IMR-90 (cell line): ENCODE measurements around the gene CIART. TPM values are rescaled to one million over a fixed set of nuclear protein-coding genes. Genes with fewer than 3 reads are reported as not detected.

Experiments
- ATAC-seq: fragments of 200-7000 bp; cut with Tn5 transposase; 2 replicates; pipeline ENCODE4 v1.9.1; 2020; ENCODE audit warnings: low read depth, mild to moderate bottlenecking, moderate library complexity
- BruUV-seq: library from RNA; stranded (reverse); fragments of 400-500 nt; replicated peaks from 2 replicates; lab custom pipeline; 2021; lab: Mats Ljungman, UMichigan
- CTCF ChIA-PET: fragments of 300-600 bp; formaldehyde crosslinking; extraction: SDS; loops from one replicate; lab custom pipeline; 2021; ENCODE audit warnings: antibody characterized with exemption; lab: Yijun Ruan, JAX
- POLR2A ChIA-PET: fragments of 300-600 bp; sonication (Branson Sonifier 250); formaldehyde crosslinking; loops from one replicate; lab custom pipeline; 2022; ENCODE audit warnings: antibody characterized with exemption; ENCODE audit not compliant: unreplicated experiment; lab: Charles Lee
- DNase-seq: peaks from one replicate; pipeline ENCODE4 v3.0.0; 2013
- H2AFZ ChIP-seq: replicated peaks from 2 replicates; pipeline ENCODE3; 2013; ENCODE audit warnings: low read length, mild to moderate bottlenecking; ENCODE audit not compliant: poor library complexity
- H2AK5ac ChIP-seq: 2 replicates; pipeline ENCODE4 v1.6.1; 2013; ENCODE audit warnings: low read depth, low read length, inconsistent platforms
- H2AK9ac ChIP-seq: replicated peaks from 2 replicates; pipeline ENCODE3; 2013; ENCODE audit warnings: mild to moderate bottlenecking, low read depth, low read length, moderate library complexity; ENCODE audit not compliant: poor library complexity
- H2BK120ac ChIP-seq: 2 replicates; pipeline ENCODE4 v1.6.1; 2013; ENCODE audit warnings: low read depth, low read length, inconsistent platforms
- H2BK15ac ChIP-seq: 3 replicates; pipeline ENCODE4 v1.6.1; 2013; ENCODE audit warnings: low read depth, low read length, inconsistent platforms
- H2BK20ac ChIP-seq: 2 replicates; pipeline ENCODE4 v1.6.1; 2013; ENCODE audit warnings: low read depth, mild to moderate bottlenecking, inconsistent platforms, low read length, moderate library complexity
- H2BK5ac ChIP-seq: 2 replicates; pipeline ENCODE4 v1.6.1; 2013; ENCODE audit warnings: mild to moderate bottlenecking, low read depth, low read length, inconsistent platforms; ENCODE audit not compliant: poor library complexity, severe bottlenecking
- H3K14ac ChIP-seq: replicated peaks from 2 replicates; pipeline ENCODE4 v1.6.1; 2013; ENCODE audit warnings: low read depth, low read length, inconsistent platforms
- H3K18ac ChIP-seq: 2 replicates; pipeline ENCODE4 v1.6.1; 2013; ENCODE audit warnings: low read depth, low read length, control low read depth
- H3K23ac ChIP-seq: 2 replicates; pipeline ENCODE4 v1.6.1; 2013; ENCODE audit warnings: low read depth, low read length, inconsistent platforms
- H3K27ac ChIP-seq: 2 replicates; pipeline ENCODE4 v1.5.1; 2013; ENCODE audit warnings: mild to moderate bottlenecking, control low read depth, low read length; ENCODE audit not compliant: insufficient read depth
- H3K27me3 ChIP-seq: 2 replicates; pipeline ENCODE4 v1.6.1; 2013; ENCODE audit warnings: low read length; ENCODE audit not compliant: control insufficient read depth, insufficient read depth
- H3K36me3 ChIP-seq: 2 replicates; pipeline ENCODE4 v1.6.1; 2013; ENCODE audit warnings: low read length, mixed read lengths; ENCODE audit not compliant: control insufficient read depth, insufficient read depth
- H3K4ac ChIP-seq: 2 replicates; pipeline ENCODE4 v1.6.1; 2013; ENCODE audit warnings: low read depth, low read length, inconsistent platforms
- H3K4me1 ChIP-seq: 2 replicates; pipeline ENCODE4 v1.6.1; 2013; ENCODE audit warnings: low read length, mixed read lengths; ENCODE audit not compliant: control insufficient read depth, insufficient read depth
- H3K4me2 ChIP-seq: 2 replicates; pipeline ENCODE4 v1.6.1; 2013; ENCODE audit warnings: low read depth, mild to moderate bottlenecking, control low read depth, low read length, moderate library complexity
- H3K4me3 ChIP-seq: 2 replicates; pipeline ENCODE4 v1.5.1; 2013; ENCODE audit warnings: low read depth, mild to moderate bottlenecking, control low read depth, low read length, moderate library complexity; ENCODE audit not compliant: insufficient read depth
- H3K56ac ChIP-seq: 2 replicates; pipeline ENCODE4 v1.6.1; 2013; ENCODE audit warnings: low read length, inconsistent platforms; ENCODE audit not compliant: insufficient read depth; ENCODE audit errors: extremely low read depth
- H3K79me1 ChIP-seq, 2 experiments: 2 replicates each; pipeline ENCODE4 v1.6.1; 2013; ENCODE audit warnings: low read length in 2 of 2, inconsistent platforms in 1 of 2, low read depth in 1 of 2
- H3K9ac ChIP-seq: 2 replicates; pipeline ENCODE4 v1.6.1; 2013; ENCODE audit warnings: low read depth, low read length, control low read depth
- H3K9me1 ChIP-seq: 2 replicates; pipeline ENCODE4 v1.6.1; 2013; ENCODE audit warnings: low read length, inconsistent platforms; ENCODE audit not compliant: insufficient read depth
- H3K9me3 ChIP-seq: 2 replicates; pipeline ENCODE4 v1.6.1; 2013; ENCODE audit warnings: low read length; ENCODE audit not compliant: control insufficient read depth, insufficient read depth
- H4K20me1 ChIP-seq: 2 replicates; pipeline ENCODE4 v1.6.1; 2013; ENCODE audit warnings: low read length, inconsistent platforms; ENCODE audit not compliant: insufficient read depth
- H4K5ac ChIP-seq: 2 replicates; pipeline ENCODE4 v1.6.1; 2013; ENCODE audit warnings: mild to moderate bottlenecking, low read depth, low read length, control low read depth
- H4K8ac ChIP-seq, 2 experiments: 2 replicates each; pipeline ENCODE4 v1.6.1; 2013; ENCODE audit warnings: low read depth in 2 of 2, low read length in 2 of 2, control low read depth in 1 of 2, inconsistent platforms in 1 of 2
- H4K91ac ChIP-seq: 2 replicates; pipeline ENCODE4 v1.6.1; 2013; ENCODE audit warnings: low read depth, low read length, inconsistent platforms; ENCODE audit not compliant: insufficient read depth
- POLR2A ChIP-seq: IDR thresholded peaks from 2 replicates; pipeline ENCODE4 v1.6.1; 2012; ENCODE audit warnings: mild to moderate bottlenecking, low read depth, low read length
- SMC3 ChIP-seq: fragments of 150-350 bp; IDR thresholded peaks from 2 replicates; pipeline ENCODE4 v1.6.1; 2016; ENCODE audit warnings: low read depth, mild to moderate bottlenecking, antibody characterized with exemption, low read length, moderate library complexity
- WGBS, 2 experiments: methylation state at CpG; one replicate each; pipeline versions ENCODE4 v1.1.5 to v1.1.7; 2013; ENCODE audit warnings: missing lambda C conversion rate in 2 of 2; ENCODE audit not compliant: insufficient read length in 1 of 2; ENCODE audit errors: extremely low coverage in 2 of 2; 5-methylcytosine and 5-hydroxymethylcytosine counted together
- dilution Hi-C: fragments of 300-500 bp; cut with HindIII; formaldehyde crosslinking; loops from one replicate; pipeline ENCODE4 v1.14.3; 2018; ENCODE audit warnings: low sequenced_read_pairs; ENCODE audit not compliant: unreplicated experiment
- in situ Hi-C: fragments of 300-500 bp; cut with MboI; formaldehyde crosslinking; loops from 3 replicates; pipeline ENCODE4 v1.14.3; 2019; ENCODE audit warnings: low sequenced_read_pairs, inconsistent platforms, mixed read lengths
- intact Hi-C: fragments of 100-400 bp; cut with micrococcal nuclease; formaldehyde crosslinking; loops from 2 replicates; pipeline ENCODE4 v1.10.0; 2022
- polyA plus RNA-seq, 3 experiments: library from polyadenylated mRNA; depleted of rRNA; stranded (reverse); fragments of >200 nt; gene quantifications; 2 replicates each; pipeline ENCODE4 v1.2.3, GENCODE V29; 2012; ENCODE audit warnings: low replicate concordance in 1 of 3
- total RNA-seq: library from RNA; depleted of rRNA; stranded (reverse); fragments of >200 nt; gene quantifications from 2 replicates; pipeline ENCODE4 v1.2.3, GENCODE V29; 2012

The CIART gene
- total and polyA plus RNA-seq, 2 of the 4 experiments (the other 2 are of a cell fraction): 16.5 to 18.1 TPM

- no peak overlapping the region for H4K5ac ChIP-seq
- ATAC-seq (no peak), DNase-seq (no peak)
- no TSS peak for BruUV-seq
- in situ Hi-C loops (loop anchor here (10.0 kb wide), 1 partner anchor 291 kb away; no protein-coding TSS in a partner anchor), intact Hi-C loops (no loop called here), dilution Hi-C loops (no loop called here)
- H3K18ac ChIP-seq: no peak overlapping the region
- H4K20me1 ChIP-seq: no peaks in the 10 kb centered on the region
- no peaks in the 10 kb centered on the region for H3K9me3 ChIP-seq
- no peak overlapping the region for H3K4me3 ChIP-seq
- no peak overlapping the region for H2AFZ ChIP-seq
- H2BK15ac ChIP-seq: no peak overlapping the region
- no peak overlapping the region for H2BK5ac ChIP-seq
- H3K4me1 ChIP-seq: peaks cover 14% of the 10 kb centered on the region; the same call in 1 of the 2 replicates
- H3K27ac ChIP-seq: no peak overlapping the region
- no peaks in the 10 kb centered on the region for H3K27me3 ChIP-seq
- peaks cover 5% of the 10 kb centered on the region; the same call in 1 of the 2 replicates for H3K9me1 ChIP-seq
- no peak overlapping the region for H4K8ac ChIP-seq
- ChIA-PET CTCF (no interaction called here), POLR2A (no interaction called here)
- no peak overlapping the region for H2AK5ac ChIP-seq
- H3K4ac ChIP-seq: no peak overlapping the region
- H2BK120ac ChIP-seq: no peak overlapping the region
- no peak overlapping the region for H3K9ac ChIP-seq
- H3K79me1 ChIP-seq: peaks cover 16 to 32% of the 10 kb centered on the region in 2 experiments
- H3K14ac ChIP-seq: no peak overlapping the region
- peaks cover 22% of the 10 kb centered on the region for H3K36me3 ChIP-seq
- no peak overlapping the region for H4K91ac ChIP-seq
- no peak overlapping the region for H2AK9ac ChIP-seq
- TF ChIP-seq SMC3 (no peak), POLR2A (no peak)
- H2BK20ac ChIP-seq: no peak overlapping the region
- no peak overlapping the region for H3K4me2 ChIP-seq
- H3K23ac ChIP-seq: no peak overlapping the region
- WGBS, 2 experiments: no CpG with 5 or more reads among the region's 6 CpGs
- no peak overlapping the region for H3K56ac ChIP-seq
Observed at GRCh38 chr1:150263549-150263948, 18.8 kb upstream of the CIART start.
